H1 (cell line): Measurements from ENCODE around the gene MGAT5B. TPM values are rescaled to one million over a fixed set of nuclear protein-coding genes. Genes with fewer than 3 reads are reported as not detected.

Experiments
- CTCF ChIA-PET: fragments of 300-600 bp; sonication (Branson Sonifier 250); formaldehyde crosslinking; loops from one replicate; lab custom pipeline; 2021; ENCODE audit not compliant: partially characterized antibody; lab: Charles Lee
- POLR2A ChIA-PET: fragments of 300-600 bp; sonication (Branson Sonifier 250); formaldehyde crosslinking; loops from one replicate; lab custom pipeline; 2021; ENCODE audit warnings: inconsistent platforms; ENCODE audit not compliant: partially characterized antibody; lab: Charles Lee
- DNase-seq, 2 experiments: peaks; one replicate each; pipeline versions ENCODE4 v3.0.0 to v3.0.0-alpha.2; 2010 to 2022; ENCODE audit warnings: low spot score in 2 of 2, low read depth in 1 of 2, mixed read lengths in 1 of 2
- FAIRE-seq: peaks from 2 replicates; lab custom pipeline; 2011; peaks lifted over from hg19 to GRCh38; lab: Jason Lieb, UNC
- H2AFZ ChIP-seq: 2 replicates; pipeline ENCODE4 v1.8.1; 2012; ENCODE audit warnings: low read length, inconsistent platforms
- H2AK5ac ChIP-seq: 2 replicates; pipeline ENCODE4 v1.6.1; 2013; ENCODE audit warnings: low read depth, low read length
- H2BK120ac ChIP-seq: replicated peaks from 2 replicates; pipeline ENCODE3; 2013; ENCODE audit warnings: low read depth, low read length, inconsistent platforms
- H2BK12ac ChIP-seq: 2 replicates; pipeline ENCODE4 v1.6.1; 2013; ENCODE audit warnings: low read depth, low read length
- H2BK15ac ChIP-seq: 2 replicates; pipeline ENCODE4 v1.6.1; 2013; ENCODE audit warnings: low read length
- H2BK20ac ChIP-seq: 2 replicates; pipeline ENCODE4 v1.6.1; 2013; ENCODE audit warnings: low read length
- H2BK5ac ChIP-seq: 2 replicates; pipeline ENCODE4 v1.6.1; 2013; ENCODE audit warnings: low read depth, low read length
- H3K14ac ChIP-seq: 2 replicates; pipeline ENCODE4 v1.6.1; 2013; ENCODE audit warnings: inconsistent platforms; ENCODE audit not compliant: insufficient read length
- H3K18ac ChIP-seq: 2 replicates; pipeline ENCODE4 v1.6.1; 2013; ENCODE audit warnings: low read length; ENCODE audit errors: extremely low read depth
- H3K23ac ChIP-seq: 2 replicates; pipeline ENCODE4 v1.6.1; 2013; ENCODE audit warnings: inconsistent platforms; ENCODE audit not compliant: insufficient read length
- H3K23me2 ChIP-seq: 2 replicates; pipeline ENCODE4 v1.6.1; 2013; ENCODE audit warnings: low read depth, low read length
- H3K27ac ChIP-seq: 2 replicates; pipeline ENCODE4 v1.6.1; 2011; ENCODE audit warnings: low read depth, low read length, inconsistent platforms
- H3K27me3 ChIP-seq, 4 experiments: replicated peaks in 1 of 4; 1 replicate in 1 of 4; 2 replicates in 3 of 4; pipeline versions ENCODE4 v1.6.1 to v1.8.1; 2011 to 2013; ENCODE audit warnings: low read length in 3 of 4, mild to moderate bottlenecking in 3 of 4, inconsistent platforms in 2 of 4, mixed read lengths in 2 of 4, moderate library complexity in 1 of 4; ENCODE audit not compliant: control insufficient read depth in 3 of 4, insufficient read depth in 3 of 4; ENCODE audit errors: extremely low read depth in 1 of 4
- H3K36me3 ChIP-seq, 4 experiments: 2 replicates each; pipeline versions ENCODE4 v1.6.1 to v1.8.1; 2011 to 2013; ENCODE audit warnings: mild to moderate bottlenecking in 4 of 4, low read length in 3 of 4, moderate library complexity in 2 of 4, control low read depth in 1 of 4, inconsistent platforms in 1 of 4; ENCODE audit not compliant: insufficient read depth in 4 of 4, control insufficient read depth in 2 of 4
- H3K4ac ChIP-seq: replicated peaks from 2 replicates; pipeline ENCODE3; 2013; ENCODE audit warnings: low read length, low read depth, mixed read lengths, inconsistent platforms; ENCODE audit not compliant: insufficient read length
- H3K4me1 ChIP-seq, 4 experiments: replicated peaks in 1 of 4; 1 replicate in 1 of 4; 2 replicates in 3 of 4; pipeline versions ENCODE4 v1.6.1 to v1.8.1; 2011 to 2013; ENCODE audit warnings: low read length in 3 of 4, inconsistent platforms in 2 of 4, mixed read lengths in 1 of 4; ENCODE audit not compliant: insufficient read depth in 4 of 4, control insufficient read depth in 3 of 4
- H3K4me2 ChIP-seq, 2 experiments: 2 replicates each; pipeline versions ENCODE4 v1.6.1 to v1.8.1; 2011 to 2013; ENCODE audit warnings: low read depth in 2 of 2, low read length in 2 of 2, control low read depth in 1 of 2, inconsistent platforms in 1 of 2, mild to moderate bottlenecking in 1 of 2; ENCODE audit not compliant: insufficient read depth in 1 of 2
- H3K4me3 ChIP-seq, 4 experiments: fragments of 200-600, 300-600 bp in 1 of 4; sonication (generic), shearing (Covaris generic), sonication (Bioruptor Twin) in 1 of 4; 2 replicates each; pipeline versions ENCODE4 v1.5.1 to v1.8.1; 2011 to 2016; ENCODE audit warnings: low read length in 4 of 4, low read depth in 3 of 4, control low read depth in 2 of 4, inconsistent platforms in 2 of 4, mild to moderate bottlenecking in 2 of 4, mixed read lengths in 1 of 4, moderate library complexity in 1 of 4; ENCODE audit not compliant: insufficient read depth in 2 of 4; ENCODE audit errors: extremely low read depth in 1 of 4
- H3K56ac ChIP-seq: replicated peaks from 2 replicates; pipeline ENCODE3; 2013; ENCODE audit warnings: low read depth, mild to moderate bottlenecking, mixed read lengths, low read length, inconsistent platforms; ENCODE audit not compliant: insufficient read length
- H3K79me1 ChIP-seq: 2 replicates; pipeline ENCODE4 v1.6.1; 2013; ENCODE audit warnings: low read depth, low read length, control low read depth
- H3K79me2 ChIP-seq, 2 experiments: 2 replicates each; pipeline versions ENCODE4 v1.6.1 to v1.8.1; 2012 to 2013; ENCODE audit warnings: low read length in 2 of 2, mild to moderate bottlenecking in 2 of 2, inconsistent platforms in 1 of 2; ENCODE audit not compliant: insufficient read depth in 2 of 2, control insufficient read depth in 1 of 2
- H3K9ac ChIP-seq, 4 experiments: replicated peaks in 1 of 4; 1 replicate in 1 of 4; 2 replicates in 3 of 4; pipeline versions ENCODE4 v1.6.1 to v1.8.1; 2011 to 2013; ENCODE audit warnings: low read depth in 3 of 4, low read length in 3 of 4, control low read depth in 2 of 4, mild to moderate bottlenecking in 2 of 4, moderate library complexity in 2 of 4, inconsistent platforms in 1 of 4; ENCODE audit errors: extremely low read depth in 1 of 4
- H3K9me3 ChIP-seq, 2 experiments: 2 replicates each; pipeline versions ENCODE4 v1.6.1 to v1.8.1; 2012 to 2013; ENCODE audit warnings: mild to moderate bottlenecking in 2 of 2, moderate library complexity in 2 of 2, control low read depth in 1 of 2, inconsistent platforms in 1 of 2, low read depth in 1 of 2, low read length in 1 of 2, mixed read lengths in 1 of 2; ENCODE audit not compliant: insufficient read depth in 2 of 2
- H4K20me1 ChIP-seq, 2 experiments: replicated peaks in 1 of 2; 2 replicates each; pipeline versions ENCODE3 to v1.8.1; 2011 to 2013; ENCODE audit warnings: inconsistent platforms in 2 of 2, low read length in 2 of 2, mild to moderate bottlenecking in 1 of 2; ENCODE audit not compliant: insufficient read depth in 2 of 2, control insufficient read depth in 1 of 2
- H4K5ac ChIP-seq: 2 replicates; pipeline ENCODE4 v1.6.1; 2013; ENCODE audit warnings: low read length, low read depth, mixed read lengths, inconsistent platforms; ENCODE audit not compliant: insufficient read length
- H4K8ac ChIP-seq: 2 replicates; pipeline ENCODE4 v1.8.0; 2013; ENCODE audit warnings: mild to moderate bottlenecking, moderate library complexity, low read length, inconsistent platforms; ENCODE audit not compliant: insufficient read depth; ENCODE audit errors: extremely low read depth
- H4K91ac ChIP-seq: replicated peaks from 2 replicates; pipeline ENCODE3; 2013; ENCODE audit warnings: low read length, mixed read lengths, inconsistent platforms; ENCODE audit not compliant: insufficient read length
- BACH1 ChIP-seq: IDR thresholded peaks from 2 replicates; pipeline ENCODE4 v1.6.1; 2012; ENCODE audit warnings: low read length, improper control_type of control experiment
- JUN ChIP-seq: IDR thresholded peaks from 2 replicates; pipeline ENCODE4 v1.6.1; 2011; ENCODE audit warnings: low read depth, mild to moderate bottlenecking, improper control_type of control experiment, low read length
- RXRA ChIP-seq: IDR thresholded peaks from 2 replicates; pipeline ENCODE4 v1.6.1; 2011; ENCODE audit warnings: low read depth, mild to moderate bottlenecking, low read length, moderate library complexity; ENCODE audit not compliant: insufficient read depth
- SP4 ChIP-seq: IDR thresholded peaks from 2 replicates; pipeline ENCODE4 v1.6.1; 2012; ENCODE audit warnings: low read length, inconsistent platforms
- WGBS, 2 experiments: shearing (Covaris generic) in 1 of 2; methylation state at CpG; one replicate each; pipeline versions ENCODE4 v1.1.6 to v1.1.7; 2013 to 2015; ENCODE audit warnings: low lambda C conversion rate in 2 of 2, mixed read lengths in 2 of 2, inconsistent platforms in 1 of 2, low coverage in 1 of 2, missing lambda C conversion rate in 1 of 2; ENCODE audit not compliant: insufficient replicate concordance in 2 of 2, insufficient coverage in 1 of 2, insufficient read length in 1 of 2; ENCODE audit errors: extremely low coverage in 1 of 2, missing lambda C conversion rate in 1 of 2; 5-methylcytosine and 5-hydroxymethylcytosine counted together
- polyA plus RNA-seq, 7 experiments: library from polyadenylated mRNA; depleted of rRNA in 3 of 7; stranded (reverse) in 5 of 7; unstranded in 2 of 7; fragments of >200 nt in 5 of 7; fragments of 200-250 nt in 2 of 7; gene quantifications; 1 replicate in 5 of 7; 2 replicates in 1 of 7; 4 replicates in 1 of 7; pipeline versions ENCODE4 v1.2.1 to v1.2.3, GENCODE V29; 2011 to 2013; ENCODE audit warnings: missing spikeins in 2 of 7, mixed read lengths in 2 of 7
- total RNA-seq: library from RNA; stranded (reverse); fragmentation: NEBNext Ultra II Directional; extraction: Animal tissue kit (Norgen Biotek cat#: 25700); gene quantifications from 2 replicates; pipeline ENCODE4 v1.2.1, GENCODE V29; 2021
- TF ChIP-seq, protein P1 (sequence below): IDR thresholded peaks from 2 replicates; pipeline ENCODE4 v1.6.1; 2012; ENCODE audit warnings: inconsistent platforms

The MGAT5B gene
- total and polyA plus RNA-seq, 2 of the 8 experiments (the other 6 are each of a cell fraction or from before 2014, with no cell fraction given): 7.9 to 8.2 TPM

DNA sequence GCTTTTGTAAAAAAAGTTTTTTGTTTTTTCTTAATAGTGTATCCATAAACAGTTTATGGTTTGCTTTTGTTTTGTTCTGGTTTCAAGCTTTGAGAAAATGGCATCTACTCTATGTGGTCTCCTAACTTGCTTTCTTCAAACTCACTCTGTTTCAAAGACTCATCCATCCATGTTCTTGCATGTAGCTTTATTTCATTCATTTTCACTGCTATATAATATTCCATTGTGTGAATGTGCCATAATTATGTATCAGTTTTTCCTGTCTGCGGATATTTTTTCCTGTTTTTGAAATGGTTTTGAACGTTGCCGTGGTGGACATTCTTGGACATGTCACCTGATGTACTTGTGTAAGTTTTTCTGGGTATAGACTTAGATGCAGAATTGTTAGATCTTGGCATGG, 39.1 kb downstream of the MGAT5B start:
- Histone ChIP-seq H4K8ac (no peak overlapping the region), H3K4ac (no peak overlapping the region), H3K79me2 (no peaks in the 10 kb centered on the region), H2BK5ac (no peak overlapping the region), H2AFZ (no peak overlapping the region), H2AK5ac (no peak overlapping the region), H3K23me2 (no peaks in the 10 kb centered on the region), H3K4me3 (no peak overlapping the region), H3K9me3 (peaks cover 0 to 2% of the 10 kb centered on the region in 2 experiments; a peak in 1 of 4 replicates), H3K79me1 (no peaks in the 10 kb centered on the region), H3K23ac (no peak overlapping the region), H2BK20ac (no peak overlapping the region), H3K9ac (no peak overlapping the region), H3K27me3 (no peaks in the 10 kb centered on the region), H3K4me1 (peaks cover 0 to 9% (median 4%) of the 10 kb centered on the region in 4 experiments; a peak in 4 of 7 replicates), H2BK12ac (no peak overlapping the region), H2BK15ac (no peak overlapping the region), H4K5ac (no peak overlapping the region), H3K18ac (no peak overlapping the region), H3K56ac (no peak overlapping the region), H4K91ac (no peak overlapping the region), H4K20me1 (peaks cover 3 to 8% of the 10 kb centered on the region in 2 experiments), H2BK120ac (no peak overlapping the region), H3K14ac (no peak overlapping the region), H3K36me3 (no peaks in the 10 kb centered on the region; a peak in 2 of 8 replicates), H3K4me2 (no peak overlapping the region), H3K27ac (no peak overlapping the region)
- 92% methylated on average over 3 of the region's 3 CpGs; no CpG with 5 or more reads in 1 of the 2 experiments for WGBS, 2 experiments
- POLR2A ChIA-PET: no interaction called here
- TF ChIP-seq JUN (no peak), BACH1 (no peak), RXRA (no peak), SP4 (no peak)
- TF ChIP-seq, protein P1, sequence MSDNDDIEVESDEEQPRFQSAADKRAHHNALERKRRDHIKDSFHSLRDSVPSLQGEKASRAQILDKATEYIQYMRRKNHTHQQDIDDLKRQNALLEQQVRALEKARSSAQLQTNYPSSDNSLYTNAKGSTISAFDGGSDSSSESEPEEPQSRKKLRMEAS: no peak
- FAIRE-seq (no peak), DNase-seq (no peak)
- CTCF ChIA-PET: interaction anchor here (0.6 kb wide), 1 partner anchor 45 kb away, joined by 3 read pairs; no protein-coding TSS in a partner anchor
